ENCODE results near the gene ZNF407.

ZNF407 gene

DNA sequence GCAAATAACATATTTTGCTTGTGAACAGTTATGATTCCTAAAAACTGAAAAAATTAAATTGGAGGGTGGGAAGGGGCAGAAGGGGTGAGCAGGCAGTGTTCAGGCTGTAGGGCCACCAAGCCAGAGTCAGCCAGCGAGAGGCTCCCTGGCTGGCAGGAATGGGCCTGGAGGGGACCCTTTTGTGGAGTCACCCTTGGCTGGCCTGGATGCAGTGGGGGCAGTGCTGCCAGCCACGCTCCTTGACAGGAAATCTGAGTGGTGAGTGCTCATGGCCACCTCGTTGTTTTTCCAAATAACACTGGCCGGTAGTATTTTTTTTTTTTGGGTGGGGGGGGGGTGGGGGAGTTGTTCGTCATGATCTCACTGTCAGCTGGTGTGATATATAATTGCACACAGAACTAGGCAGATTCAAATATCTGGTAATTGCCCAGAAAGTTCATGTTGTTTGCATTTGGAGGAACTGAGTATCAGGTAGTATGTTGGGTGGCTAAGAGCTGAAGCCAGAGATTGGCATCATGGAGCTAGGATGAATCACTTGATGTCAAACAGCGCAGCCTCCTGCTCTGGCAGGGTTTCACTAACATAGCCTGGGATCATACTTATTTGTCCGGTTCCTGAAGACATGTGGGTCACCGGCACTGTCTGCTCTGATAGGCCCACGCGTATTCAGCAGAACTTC lies 451.2 kb downstream of the ZNF407 start:
- Histone ChIP-seq H3F3A (ENCODE audit: insufficient read depth, low read length) (no peaks in the 10 kb centered on the region), H3K4me3 (ENCODE audit: low read length) (no peak overlapping the region), H4K20me1 (ENCODE audit: insufficient read depth, low read length) (no peaks in the 10 kb centered on the region), H3K9me3 (replicated peaks; ENCODE audit: insufficient read depth, low read length) (no peaks in the 10 kb centered on the region), H3K27ac (ENCODE audit: low read length) (no peak overlapping the region), H3K9me2 (replicated peaks; ENCODE audit: insufficient read depth, low read length) (no peaks in the 10 kb centered on the region), H3K4me1 (ENCODE audit: low read length) (no peaks in the 10 kb centered on the region), H3K9ac (ENCODE audit: low read length) (no peak overlapping the region), H2AFZ (ENCODE audit: low read length) (no peak overlapping the region), H3K4me2 (ENCODE audit: low read depth, low read length) (no peak overlapping the region), H3K79me2 (ENCODE audit: low read length) (no peaks in the 10 kb centered on the region), H3K36me3 (replicated peaks; ENCODE audit: insufficient read depth, low read length) (no peaks in the 10 kb centered on the region), H3K27me3 (replicated peaks; ENCODE audit: insufficient read depth, low read length) (no peaks in the 10 kb centered on the region)
- TF ChIP-seq, protein P1, sequence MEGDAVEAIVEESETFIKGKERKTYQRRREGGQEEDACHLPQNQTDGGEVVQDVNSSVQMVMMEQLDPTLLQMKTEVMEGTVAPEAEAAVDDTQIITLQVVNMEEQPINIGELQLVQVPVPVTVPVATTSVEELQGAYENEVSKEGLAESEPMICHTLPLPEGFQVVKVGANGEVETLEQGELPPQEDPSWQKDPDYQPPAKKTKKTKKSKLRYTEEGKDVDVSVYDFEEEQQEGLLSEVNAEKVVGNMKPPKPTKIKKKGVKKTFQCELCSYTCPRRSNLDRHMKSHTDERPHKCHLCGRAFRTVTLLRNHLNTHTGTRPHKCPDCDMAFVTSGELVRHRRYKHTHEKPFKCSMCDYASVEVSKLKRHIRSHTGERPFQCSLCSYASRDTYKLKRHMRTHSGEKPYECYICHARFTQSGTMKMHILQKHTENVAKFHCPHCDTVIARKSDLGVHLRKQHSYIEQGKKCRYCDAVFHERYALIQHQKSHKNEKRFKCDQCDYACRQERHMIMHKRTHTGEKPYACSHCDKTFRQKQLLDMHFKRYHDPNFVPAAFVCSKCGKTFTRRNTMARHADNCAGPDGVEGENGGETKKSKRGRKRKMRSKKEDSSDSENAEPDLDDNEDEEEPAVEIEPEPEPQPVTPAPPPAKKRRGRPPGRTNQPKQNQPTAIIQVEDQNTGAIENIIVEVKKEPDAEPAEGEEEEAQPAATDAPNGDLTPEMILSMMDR (IDR thresholded peaks at IDR 0.05; ENCODE audit: low read length) = no peak
- TF ChIP-seq EZH2phosphoT487 (IDR thresholded peaks at IDR 0.05; ENCODE audit: low read length) = no peak
- no peak for TF ChIP-seq EZH2 (optimal IDR thresholded peaks at IDR 0.05; ENCODE audit: low read depth, low read length)
- DNase-seq = no peak

DNA sequence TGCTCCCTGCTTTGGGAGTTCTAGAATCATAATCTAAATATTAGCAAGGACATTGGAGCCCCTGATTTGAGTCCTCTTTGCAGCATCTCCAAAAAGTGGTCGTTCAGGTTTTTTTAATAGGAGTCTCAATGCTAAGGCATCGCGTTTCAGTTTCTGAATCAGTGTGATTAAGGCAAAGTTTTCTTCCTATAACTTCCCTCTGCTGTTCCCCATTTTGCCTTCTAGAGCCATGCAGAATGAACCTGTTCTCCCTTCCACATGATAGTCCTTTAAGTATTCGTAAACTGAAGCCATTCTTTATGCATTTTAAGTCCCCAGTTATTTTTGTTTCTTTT lies 451.8 kb downstream of the ZNF407 start:
- Histone ChIP-seq H3K4me1 (ENCODE audit: low read length) (no peaks in the 10 kb centered on the region), H3K9me2 (replicated peaks; ENCODE audit: insufficient read depth, low read length) (no peaks in the 10 kb centered on the region), H2AFZ (ENCODE audit: low read length) (no peak overlapping the region), H4K20me1 (ENCODE audit: insufficient read depth, low read length) (no peaks in the 10 kb centered on the region), H3K36me3 (replicated peaks; ENCODE audit: insufficient read depth, low read length) (no peaks in the 10 kb centered on the region), H3K27ac (ENCODE audit: low read length) (no peak overlapping the region), H3K4me3 (ENCODE audit: low read length) (no peak overlapping the region), H3K27me3 (replicated peaks; ENCODE audit: insufficient read depth, low read length) (no peaks in the 10 kb centered on the region), H3K4me2 (ENCODE audit: low read depth, low read length) (no peak overlapping the region), H3K9ac (ENCODE audit: low read length) (no peak overlapping the region), H3K79me2 (ENCODE audit: low read length) (no peaks in the 10 kb centered on the region), H3K9me3 (replicated peaks; ENCODE audit: insufficient read depth, low read length) (no peaks in the 10 kb centered on the region), H3F3A (ENCODE audit: insufficient read depth, low read length) (no peaks in the 10 kb centered on the region)
- no peak for DNase-seq
- no peak for TF ChIP-seq EZH2phosphoT487 (IDR thresholded peaks at IDR 0.05; ENCODE audit: low read length)
- TF ChIP-seq EZH2 (optimal IDR thresholded peaks at IDR 0.05; ENCODE audit: low read depth, low read length) = no peak
- TF ChIP-seq, protein P1 (IDR thresholded peaks at IDR 0.05; ENCODE audit: low read length) = no peak

DNA sequence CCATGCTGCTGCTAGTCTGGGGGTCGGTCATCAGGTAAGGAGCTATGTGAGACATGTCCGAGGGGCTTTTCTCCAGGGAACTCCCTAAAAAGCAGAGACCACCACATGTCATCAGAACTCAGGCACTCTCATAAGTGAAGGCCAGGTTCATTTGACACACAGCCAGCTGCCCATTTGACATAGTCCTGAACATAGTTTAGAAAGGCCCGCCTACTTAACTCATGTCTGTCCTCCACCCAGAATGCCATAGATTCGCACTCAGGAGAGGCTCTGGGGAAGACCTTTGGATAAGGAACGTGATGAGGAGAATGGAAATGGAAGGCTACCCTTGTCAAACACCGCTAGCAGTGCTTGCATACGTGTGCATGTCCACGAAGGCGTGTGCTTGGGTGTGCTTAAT lies 454.1 kb downstream of the ZNF407 start:
- Histone ChIP-seq H2AFZ (ENCODE audit: low read length) (no peak overlapping the region), H3K9ac (ENCODE audit: low read length) (no peak overlapping the region), H3K27ac (ENCODE audit: low read length) (no peak overlapping the region), H3K9me3 (replicated peaks; ENCODE audit: insufficient read depth, low read length) (no peaks in the 10 kb centered on the region), H3K79me2 (ENCODE audit: low read length) (no peaks in the 10 kb centered on the region), H3K27me3 (replicated peaks; ENCODE audit: insufficient read depth, low read length) (no peaks in the 10 kb centered on the region), H3K9me2 (replicated peaks; ENCODE audit: insufficient read depth, low read length) (no peaks in the 10 kb centered on the region), H4K20me1 (ENCODE audit: insufficient read depth, low read length) (no peaks in the 10 kb centered on the region), H3K36me3 (replicated peaks; ENCODE audit: insufficient read depth, low read length) (no peaks in the 10 kb centered on the region), H3K4me3 (ENCODE audit: low read length) (no peak overlapping the region), H3K4me2 (ENCODE audit: low read depth, low read length) (no peak overlapping the region), H3F3A (ENCODE audit: insufficient read depth, low read length) (no peaks in the 10 kb centered on the region), H3K4me1 (ENCODE audit: low read length) (no peaks in the 10 kb centered on the region)
- TF ChIP-seq, protein P1 (IDR thresholded peaks at IDR 0.05; ENCODE audit: low read length) = no peak
- no peak for TF ChIP-seq EZH2phosphoT487 (IDR thresholded peaks at IDR 0.05; ENCODE audit: low read length)
- no peak for TF ChIP-seq EZH2 (optimal IDR thresholded peaks at IDR 0.05; ENCODE audit: low read depth, low read length)
- no peak for DNase-seq

All from MM.1S (cell line).